ENCODE results near the gene PALD1. TPM values are rescaled to one million over a fixed set of nuclear protein-coding genes. Genes with fewer than 3 reads are reported as not detected.

Gene PALD1
- total and polyA plus RNA-seq, 2 experiments from 2014 or later: 11.9 to 58.2 TPM

- peaks cover 30% of the 10 kb centered on the region for H3K4me1 Mint-ChIP-seq
- H3K4me2 ChIP-seq: no peak overlapping the region
- H3K27me3 Mint-ChIP-seq (ENCODE audit: insufficient read depth, low read depth, poor library complexity): peaks cover 13% of the 10 kb centered on the region
These were observed 21.8 kb downstream of the PALD1 start for GRCh38 chr10:70500368-70500767.

More at GRCh38 chr10:70500368-70500767, 21.8 kb downstream of the PALD1 start:
- Mint-ChIP-seq H3K9me3 (no peaks in the 10 kb centered on the region), H3K4me3 (no peak overlapping the region), H3K36me3 (ENCODE audit: low read depth) (peaks cover 2% of the 10 kb centered on the region; the same call in 1 of the 3 replicates), H3K27ac (no peak overlapping the region)
- H2AFZ ChIP-seq: no peak overlapping the region
- ATAC-seq (no peak), DNase-seq (ENCODE audit: low spot score) (no peak)
- H3K79me2 ChIP-seq (replicated peaks; ENCODE audit: insufficient read depth): peaks cover 63% of the 10 kb centered on the region
- peaks cover 11% of the 10 kb centered on the region; the same call in 1 of the 2 replicates for H4K20me1 ChIP-seq (replicated peaks; ENCODE audit: insufficient read depth)
- no peak overlapping the region for H3K27ac ChIP-seq (ENCODE audit: low read depth)
- no peaks in the 10 kb centered on the region for H3K27me3 ChIP-seq (ENCODE audit: insufficient read depth)
- H3K36me3 ChIP-seq (ENCODE audit: insufficient read depth): no peaks in the 10 kb centered on the region
- no peak overlapping the region for H3K4me3 ChIP-seq
- H3K4me1 ChIP-seq (ENCODE audit: insufficient read depth): peaks cover 4% of the 10 kb centered on the region; the same call in 1 of the 2 replicates
- no peak for TF ChIP-seq ZNF331 (CRISPR knock-in tag; IDR thresholded peaks at IDR 0.05; ENCODE audit: low read depth)
- no peak for TF ChIP-seq EZH2 (IDR thresholded peaks at IDR 0.05; ENCODE audit: low read depth, unreplicated experiment)
- no peak for TF ChIP-seq POLR2AphosphoS5 (IDR thresholded peaks at IDR 0.05; ENCODE audit: low read depth)
- no peak for TF ChIP-seq STAT1 (IDR thresholded peaks at IDR 0.05; ENCODE audit: unreplicated experiment)
- no peak for TF ChIP-seq CREB1 (CRISPR knock-in tag; IDR thresholded peaks at IDR 0.05; ENCODE audit: low read depth)
- no peak for TF ChIP-seq ZNF462 (CRISPR knock-in tag; IDR thresholded peaks at IDR 0.05)
- TF ChIP-seq, protein P1, sequence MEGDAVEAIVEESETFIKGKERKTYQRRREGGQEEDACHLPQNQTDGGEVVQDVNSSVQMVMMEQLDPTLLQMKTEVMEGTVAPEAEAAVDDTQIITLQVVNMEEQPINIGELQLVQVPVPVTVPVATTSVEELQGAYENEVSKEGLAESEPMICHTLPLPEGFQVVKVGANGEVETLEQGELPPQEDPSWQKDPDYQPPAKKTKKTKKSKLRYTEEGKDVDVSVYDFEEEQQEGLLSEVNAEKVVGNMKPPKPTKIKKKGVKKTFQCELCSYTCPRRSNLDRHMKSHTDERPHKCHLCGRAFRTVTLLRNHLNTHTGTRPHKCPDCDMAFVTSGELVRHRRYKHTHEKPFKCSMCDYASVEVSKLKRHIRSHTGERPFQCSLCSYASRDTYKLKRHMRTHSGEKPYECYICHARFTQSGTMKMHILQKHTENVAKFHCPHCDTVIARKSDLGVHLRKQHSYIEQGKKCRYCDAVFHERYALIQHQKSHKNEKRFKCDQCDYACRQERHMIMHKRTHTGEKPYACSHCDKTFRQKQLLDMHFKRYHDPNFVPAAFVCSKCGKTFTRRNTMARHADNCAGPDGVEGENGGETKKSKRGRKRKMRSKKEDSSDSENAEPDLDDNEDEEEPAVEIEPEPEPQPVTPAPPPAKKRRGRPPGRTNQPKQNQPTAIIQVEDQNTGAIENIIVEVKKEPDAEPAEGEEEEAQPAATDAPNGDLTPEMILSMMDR (conservative IDR thresholded peaks at IDR 0.05; ENCODE audit: low read depth in 2 of 2): no peak
- no peak for TF ChIP-seq REST (IDR thresholded peaks at IDR 0.05; ENCODE audit: unreplicated experiment)
- TF ChIP-seq NANOG (IDR thresholded peaks at IDR 0.05; ENCODE audit: borderline replicate concordance): no peak
- no peak for TF ChIP-seq JUNB (IDR thresholded peaks at IDR 0.05; ENCODE audit: unreplicated experiment)
- no peak for TF ChIP-seq EZH2phosphoT487 (IDR thresholded peaks at IDR 0.05; ENCODE audit: unreplicated experiment)
- TF ChIP-seq ZNF114 (CRISPR knock-in tag; IDR thresholded peaks at IDR 0.05): no peak
- no peak for TF ChIP-seq ETS1 (IDR thresholded peaks at IDR 0.05)
- H3F3A ChIP-seq (replicated peaks; ENCODE audit: low read depth): 0 out of 2 replicates have a peak, but pooled peaks cover 5% of the 10 kb centered on the region
- H3K9me2 ChIP-seq (ENCODE audit: insufficient read depth): no peaks in the 10 kb centered on the region
